NCI-H1436 (cell line): Measurements from ENCODE around the gene ROCK1.
A peak's percentile ranks its signal among the peaks of the same experiment; 100 is the strongest.
"Not testable (repeated sequence)": the region's sequence is repeated elsewhere in the genome, so short reads cannot be mapped to it uniquely, and the experiment has no call there.

ENCODE experiments used
- DNase-seq: peaks from one replicate; lab custom pipeline; 2025; lab: John Stamatoyannopoulos, UW

The ROCK1 gene

DNA sequence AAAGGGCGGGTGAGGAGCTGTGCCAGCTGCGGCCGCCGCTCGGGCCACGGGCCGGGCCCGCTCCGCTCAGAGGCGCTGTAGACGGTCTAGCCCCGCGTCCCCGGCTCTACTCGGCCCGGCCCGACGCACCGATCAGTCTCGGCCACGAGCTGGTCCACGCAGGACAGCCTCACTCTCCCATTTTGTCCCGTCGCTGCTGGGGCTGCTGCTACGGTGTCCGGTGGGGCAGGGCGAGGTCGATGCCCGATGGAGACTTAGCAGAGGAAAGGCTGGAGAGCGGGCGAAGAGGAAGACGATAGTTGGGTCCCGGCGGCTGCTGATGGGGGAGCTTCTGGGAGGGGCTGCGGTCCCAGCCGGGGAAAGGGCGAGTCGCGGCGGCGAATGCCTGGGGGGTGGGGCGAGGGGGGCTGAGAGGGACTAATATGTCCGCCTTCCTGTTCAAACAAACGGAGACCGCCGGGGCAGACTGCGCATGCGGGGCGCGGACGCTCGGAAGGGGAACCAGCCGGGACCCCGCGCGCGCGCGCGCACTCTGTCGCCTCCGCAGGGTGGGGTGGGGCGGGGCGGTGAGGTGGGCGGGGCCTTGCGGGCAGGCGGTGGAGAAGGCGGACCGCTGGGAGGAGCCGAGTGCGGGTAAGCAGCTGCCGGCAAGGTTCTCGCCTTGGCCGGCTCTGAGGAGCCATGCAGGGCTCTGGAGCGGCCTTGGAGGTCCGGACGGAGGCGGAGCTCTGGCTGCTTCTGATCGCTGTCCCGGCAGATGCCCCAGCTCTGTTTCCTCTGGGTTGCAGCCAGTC is at the start of gene ROCK1:
TSS of gene ROCK1 (minus strand) at position 468 of the 794 bp plus-strand sequence. CDS start 903 bp downstream, outside the sequence.
- peak; percentile 93 for DNase-seq

DNA sequence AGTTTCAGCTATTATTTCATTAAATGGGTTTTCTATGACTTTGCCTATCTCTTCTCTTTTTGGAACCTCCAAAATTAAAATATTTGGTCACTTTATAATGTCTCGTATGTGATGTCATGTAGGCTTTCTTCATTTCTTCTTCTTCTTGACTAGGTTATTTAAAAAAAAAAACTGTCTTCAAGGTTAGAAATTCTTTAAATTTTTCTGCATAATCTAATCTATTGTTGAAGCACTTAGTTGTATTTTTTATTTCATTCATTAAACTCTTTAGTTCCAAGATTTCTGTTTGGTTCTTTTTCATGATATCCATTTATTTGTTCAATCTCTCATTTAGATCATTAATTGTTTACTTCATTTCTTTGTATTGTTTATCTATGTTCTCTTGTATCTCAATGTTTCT is 43.8 kb upstream of the ROCK1 start:
- DNase-seq = no peak

DNA sequence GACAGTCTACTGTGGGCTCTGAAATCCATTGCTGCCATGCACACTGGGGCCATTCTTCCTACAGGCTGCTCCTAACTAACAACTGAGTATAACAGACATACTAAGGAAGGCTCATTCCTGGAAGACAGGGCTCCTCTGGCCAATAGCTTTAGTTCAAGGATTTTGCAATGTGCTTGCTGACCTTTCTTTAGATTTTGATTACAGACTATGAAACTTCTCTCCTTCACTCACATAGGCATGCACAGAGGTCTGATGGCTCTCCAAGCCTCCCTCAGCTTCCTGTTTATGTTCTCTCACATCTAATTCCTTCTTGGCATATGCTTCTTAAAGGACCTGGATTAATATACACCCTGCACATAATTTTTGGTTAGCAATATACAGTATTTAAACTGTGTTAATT is 34.4 kb upstream of the ROCK1 start:
- no peak for DNase-seq

DNA sequence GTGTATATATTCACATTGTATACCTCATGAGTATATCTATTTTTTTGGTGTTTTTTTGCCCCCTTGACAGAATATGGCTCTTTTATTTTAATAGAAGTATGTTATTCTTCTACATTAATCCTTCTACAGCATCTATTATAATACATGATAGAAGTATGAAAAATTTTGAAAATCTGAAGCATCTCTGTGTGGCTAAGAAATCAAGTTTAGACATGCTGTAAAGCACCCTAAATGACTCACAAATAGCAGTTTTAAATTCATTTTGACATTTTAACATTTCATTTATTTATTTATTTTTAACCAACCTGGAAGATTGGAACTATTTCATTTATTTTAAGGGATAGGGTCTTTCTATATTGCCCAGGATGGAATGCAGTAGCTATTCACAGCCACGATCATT is 33.8 kb upstream of the ROCK1 start:
- DNase-seq = no peak

DNA sequence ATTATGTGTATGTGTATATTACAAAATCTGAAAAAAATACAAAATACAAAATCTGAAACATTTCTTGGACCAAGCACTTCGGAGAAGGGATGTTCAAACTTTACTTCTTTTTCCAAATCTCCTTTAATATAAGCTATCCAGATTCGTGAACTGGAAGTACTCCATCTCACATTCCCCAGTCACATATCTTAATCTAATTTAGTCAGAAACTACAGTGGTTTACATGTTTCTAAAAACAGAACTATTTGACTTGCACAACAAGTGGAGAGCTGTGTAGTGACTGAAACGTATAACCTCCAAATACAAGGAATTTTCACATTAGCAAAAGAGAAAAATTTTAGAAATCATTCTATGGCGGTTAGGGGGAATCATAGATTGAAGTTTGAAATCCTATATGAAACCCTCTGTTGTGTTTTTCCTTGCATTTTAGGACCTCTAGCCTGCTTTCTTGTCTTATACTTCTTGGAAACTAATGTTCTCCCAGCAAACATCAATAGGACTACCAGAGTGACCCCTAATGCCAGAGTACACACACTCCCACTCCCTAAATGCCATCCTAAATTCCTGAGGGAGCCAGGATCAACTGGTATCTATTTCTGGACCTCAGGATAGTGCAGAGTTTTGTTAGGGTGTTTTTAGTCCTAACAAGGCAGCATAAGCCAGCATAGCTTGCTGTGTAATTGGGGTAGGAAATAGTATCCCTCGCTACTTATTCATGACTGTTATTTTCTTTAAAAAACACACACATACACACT is 30.2 kb upstream of the ROCK1 start:
- DNase-seq = no peak

DNA sequence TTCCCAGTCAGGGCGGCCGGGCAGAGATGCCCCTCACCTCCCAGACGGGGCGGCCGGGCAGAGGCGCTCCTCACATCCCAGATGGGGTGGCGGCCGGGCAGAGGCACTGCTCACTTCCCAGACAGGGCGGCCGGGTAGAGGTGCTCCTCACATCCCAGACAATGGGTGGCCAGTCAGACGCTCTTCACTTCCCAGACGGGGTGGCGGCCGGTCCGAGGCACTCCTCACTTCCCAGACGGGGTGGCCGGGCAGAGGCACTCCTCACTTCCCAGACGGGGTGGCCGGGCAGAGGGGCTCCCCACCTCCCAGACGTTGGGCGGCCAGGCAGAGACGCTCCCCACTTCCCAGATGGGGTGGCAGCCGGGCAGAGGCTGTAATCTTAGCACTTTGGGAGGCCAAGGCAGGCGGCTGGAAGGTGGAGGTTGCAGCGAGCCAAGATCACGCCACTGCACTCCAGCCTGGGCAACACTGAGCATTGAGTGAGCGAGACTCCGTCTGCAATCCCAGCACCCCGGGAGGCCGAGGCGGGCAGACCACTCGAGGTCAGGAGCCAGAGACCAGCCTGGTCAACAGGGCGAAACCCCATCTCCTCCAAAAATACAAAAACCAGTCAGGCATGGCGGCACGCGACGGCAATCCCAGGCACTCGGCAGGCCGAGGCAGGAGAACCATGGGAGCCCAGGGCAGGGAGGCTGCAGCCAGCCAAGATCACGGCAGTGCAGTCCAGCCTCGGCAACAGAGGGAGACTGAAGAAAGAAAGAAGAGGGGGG is 26.3 kb upstream of the ROCK1 start:
- DNase-seq = not testable (repeated sequence)

DNA sequence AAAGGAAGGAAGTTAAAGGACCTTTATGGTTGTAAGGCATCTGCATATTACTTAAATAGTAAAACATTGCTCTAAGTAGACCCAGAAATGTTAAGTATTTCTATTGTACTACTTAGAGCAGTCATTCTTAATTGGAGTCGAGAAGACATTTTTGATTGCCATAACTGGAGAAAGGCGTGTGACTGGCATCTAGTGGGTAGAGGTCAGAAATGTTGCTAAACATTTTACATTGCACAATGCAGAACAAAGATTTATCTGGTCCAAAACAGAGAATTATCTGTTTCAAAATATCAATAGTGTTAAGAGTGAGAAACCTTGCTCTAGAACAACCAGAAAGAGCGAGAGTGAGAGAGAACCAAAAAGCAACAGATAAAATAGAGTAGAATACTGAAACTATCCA is 23.3 kb upstream of the ROCK1 start:
- DNase-seq = no peak

DNA sequence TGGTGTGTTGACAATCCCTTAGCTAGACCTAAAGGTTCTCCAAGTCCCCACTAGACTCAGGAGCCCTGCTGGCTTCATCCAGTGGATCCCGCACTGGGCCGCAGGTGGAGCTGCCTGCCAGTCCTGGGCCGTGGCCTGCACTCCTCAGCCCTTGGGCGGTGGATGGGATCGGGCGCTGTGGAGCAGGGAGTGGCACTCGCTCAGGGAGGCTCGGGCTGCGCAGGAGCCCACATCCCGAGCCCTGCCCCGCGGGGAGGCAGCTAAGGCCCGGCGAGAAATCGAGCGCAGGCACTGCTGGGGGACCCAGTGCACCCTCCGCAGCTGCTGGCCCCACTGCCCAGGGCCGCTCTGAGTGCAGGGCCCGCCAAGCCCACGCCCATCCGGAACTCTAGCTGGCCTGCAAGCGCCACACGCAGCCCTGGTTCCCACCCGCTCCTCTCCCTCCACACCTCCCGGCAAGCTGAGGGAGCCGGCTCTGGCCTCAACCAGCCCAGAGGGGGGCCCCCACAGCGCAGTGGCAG is 20.8 kb upstream of the ROCK1 start:
- no peak for DNase-seq

DNA sequence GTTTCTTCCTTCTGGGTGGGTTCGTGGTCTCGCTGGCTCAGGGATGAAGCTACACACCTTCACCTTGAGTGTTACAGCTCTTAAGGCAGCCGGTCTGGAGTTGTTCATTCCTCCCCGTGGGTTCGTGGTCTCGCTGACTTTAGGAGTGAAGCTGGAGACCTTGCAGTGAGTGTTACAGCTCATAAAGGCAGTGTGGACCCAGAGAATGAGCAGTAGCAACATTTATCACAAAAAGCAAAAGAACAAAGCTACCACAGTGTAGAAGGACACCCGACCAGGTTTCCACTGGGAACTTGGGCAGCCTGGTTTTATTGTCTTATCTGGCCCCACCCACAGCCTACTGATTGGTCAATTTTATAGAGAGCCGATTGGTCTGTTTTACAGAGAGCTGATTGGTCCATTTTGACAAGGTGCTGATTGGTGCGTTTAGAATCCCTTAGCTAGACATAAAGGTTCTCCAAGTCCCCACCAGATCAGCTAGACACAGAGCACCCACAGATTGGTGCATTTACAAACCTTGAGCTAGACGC is 20.1 kb upstream of the ROCK1 start:
- DNase-seq = no peak

DNA sequence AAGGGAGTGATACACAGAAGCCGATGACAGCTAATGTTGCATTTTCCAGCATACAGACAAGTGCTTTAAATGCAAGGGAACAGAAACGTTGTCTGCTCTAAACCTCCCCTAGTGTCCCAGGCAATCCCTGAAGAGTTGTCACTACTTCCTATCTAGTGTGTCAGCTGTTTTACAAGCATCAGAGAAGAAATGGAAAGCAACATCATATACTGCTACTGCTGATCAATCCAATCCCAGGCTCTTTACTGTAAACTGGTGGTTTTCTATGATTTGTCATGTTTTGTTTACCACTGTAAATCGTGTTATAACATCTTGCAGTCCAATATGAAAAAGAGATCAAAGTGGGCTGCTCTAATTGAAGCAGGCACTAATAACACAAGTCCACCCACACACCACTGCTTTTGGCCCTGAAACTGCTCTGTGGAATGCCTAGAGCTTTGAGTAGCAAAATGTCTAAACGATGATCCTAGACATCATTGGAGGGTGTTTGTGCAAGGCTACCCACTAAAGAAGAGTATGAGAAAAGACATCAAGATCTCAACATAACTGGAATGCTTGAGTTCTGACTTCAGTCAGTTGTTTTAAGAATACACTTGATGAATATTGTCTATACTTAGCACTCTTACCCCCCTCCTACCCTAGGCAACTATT is 18.1 kb upstream of the ROCK1 start:
- no peak for DNase-seq

DNA sequence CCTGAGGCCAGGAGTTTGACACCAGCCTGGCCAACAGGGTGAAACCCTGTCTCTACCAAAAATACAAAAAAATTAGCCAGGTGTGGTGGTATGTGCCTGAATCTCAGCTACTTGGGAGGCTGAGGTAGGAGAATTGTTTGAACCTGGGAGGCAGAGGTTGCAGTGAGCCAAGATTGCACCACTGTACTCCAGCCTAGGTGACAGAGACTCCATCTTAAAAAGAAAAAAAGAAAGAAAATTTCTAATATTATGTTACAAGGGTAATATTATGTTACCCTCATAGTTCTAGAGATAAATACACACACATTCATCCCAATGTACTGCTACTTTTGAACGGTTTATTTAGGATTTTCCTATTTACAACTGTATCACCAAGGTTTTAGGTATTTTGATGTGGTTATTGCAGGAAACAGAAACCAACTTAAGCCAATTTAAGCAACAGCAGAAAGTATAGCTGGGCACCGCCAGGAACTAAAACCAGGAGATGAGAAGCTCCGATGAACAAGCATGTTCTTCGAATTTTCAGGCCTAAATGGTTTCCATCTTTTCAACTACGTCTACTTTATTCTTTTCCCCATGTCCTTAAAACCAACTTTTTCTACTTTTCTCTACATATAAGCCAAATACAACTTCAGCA is 11.8 kb upstream of the ROCK1 start:
- no peak for DNase-seq

DNA sequence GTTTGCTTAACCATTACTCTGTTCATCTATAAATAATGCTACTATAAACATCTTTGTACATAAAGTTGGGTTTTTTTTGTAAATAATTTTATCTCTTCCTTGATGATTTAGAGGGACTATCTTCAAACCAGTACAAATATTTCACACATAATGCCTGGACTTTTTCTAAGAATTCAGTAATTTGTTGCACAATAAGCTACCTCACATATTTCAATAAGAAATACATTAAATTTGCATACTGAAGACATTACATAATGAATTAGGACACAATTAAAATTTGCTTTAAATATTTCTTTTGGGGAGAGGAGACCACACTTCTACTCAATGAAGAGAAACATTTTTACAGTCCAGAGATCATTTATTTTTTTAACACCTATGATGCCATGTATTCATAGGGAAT is 7.2 kb upstream of the ROCK1 start:
- no peak for DNase-seq

DNA sequence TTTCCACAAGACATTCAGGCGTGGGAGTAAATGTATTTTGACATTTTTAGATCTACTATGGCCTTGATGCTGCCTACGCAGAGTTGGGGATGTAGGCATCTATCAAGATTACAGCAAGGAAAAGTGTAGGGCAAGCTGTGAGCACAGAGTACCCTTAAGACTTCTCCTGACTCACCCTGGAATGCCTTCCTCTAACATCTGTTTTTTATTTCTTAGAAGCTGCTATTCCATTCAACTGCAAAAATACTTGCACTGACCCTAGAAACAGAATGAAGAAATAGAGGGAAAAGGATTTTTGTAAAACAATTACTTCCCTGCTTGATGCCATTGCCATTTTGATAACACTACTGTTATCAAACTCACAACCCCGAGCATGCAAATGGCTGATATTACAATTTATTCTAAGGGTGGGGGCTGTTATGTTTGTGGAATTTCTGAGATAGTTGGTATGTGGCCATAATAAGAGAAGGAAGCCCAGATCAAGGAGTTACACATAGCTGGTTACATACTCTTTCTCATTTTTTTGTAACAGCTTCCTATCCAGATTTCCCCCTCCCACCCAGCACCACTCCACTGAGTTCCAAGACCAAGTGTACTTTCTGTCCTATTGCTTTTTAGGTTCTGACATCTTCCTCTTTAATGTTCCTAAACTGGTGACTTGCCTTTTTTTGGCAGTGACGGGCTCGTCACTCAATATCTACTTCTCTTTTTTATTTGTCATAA is 6.0 kb upstream of the ROCK1 start:
- DNase-seq = no peak

DNA sequence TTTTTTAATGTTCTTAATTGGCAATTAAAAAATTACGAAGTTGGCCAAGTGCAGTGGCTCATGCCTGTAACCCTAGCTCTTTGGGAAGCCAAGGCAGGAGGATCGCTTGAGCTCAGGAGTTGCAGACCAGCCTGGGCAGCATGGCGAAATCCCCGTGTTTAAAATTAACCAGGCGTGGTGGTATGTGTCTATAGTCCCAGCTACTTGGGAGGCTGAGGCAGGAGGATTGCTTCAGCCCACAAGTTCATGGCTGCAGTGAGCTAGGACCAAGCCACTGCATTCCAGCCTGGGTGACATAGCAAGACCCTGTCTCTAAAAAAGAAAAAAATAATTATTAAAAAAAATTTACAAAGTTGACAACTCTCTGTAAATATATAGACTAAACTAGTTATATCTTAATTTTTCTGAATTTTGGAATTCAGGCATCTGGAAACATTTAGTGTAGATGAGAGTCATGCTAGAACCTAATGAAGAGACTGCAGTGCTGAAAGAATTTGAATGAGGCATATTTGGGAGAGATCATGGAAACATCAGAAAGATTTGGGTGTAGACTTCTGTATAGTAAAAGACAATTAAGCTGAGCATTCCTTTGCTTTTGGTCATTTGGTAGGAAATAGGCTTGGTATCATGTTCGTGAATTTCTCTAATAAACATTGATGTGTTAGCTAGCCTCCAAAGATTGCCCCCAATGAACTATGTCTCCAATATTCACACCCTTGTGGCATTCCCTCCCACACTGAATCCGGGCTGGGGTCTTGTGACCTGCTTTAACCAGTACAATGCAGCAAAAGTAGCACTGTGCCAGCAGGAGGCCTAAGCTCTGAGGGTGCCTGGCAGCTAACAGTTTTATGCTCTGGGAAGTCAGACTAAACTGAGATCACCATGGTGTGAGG is 4.2 kb upstream of the ROCK1 start:
- DNase-seq = no peak

DNA sequence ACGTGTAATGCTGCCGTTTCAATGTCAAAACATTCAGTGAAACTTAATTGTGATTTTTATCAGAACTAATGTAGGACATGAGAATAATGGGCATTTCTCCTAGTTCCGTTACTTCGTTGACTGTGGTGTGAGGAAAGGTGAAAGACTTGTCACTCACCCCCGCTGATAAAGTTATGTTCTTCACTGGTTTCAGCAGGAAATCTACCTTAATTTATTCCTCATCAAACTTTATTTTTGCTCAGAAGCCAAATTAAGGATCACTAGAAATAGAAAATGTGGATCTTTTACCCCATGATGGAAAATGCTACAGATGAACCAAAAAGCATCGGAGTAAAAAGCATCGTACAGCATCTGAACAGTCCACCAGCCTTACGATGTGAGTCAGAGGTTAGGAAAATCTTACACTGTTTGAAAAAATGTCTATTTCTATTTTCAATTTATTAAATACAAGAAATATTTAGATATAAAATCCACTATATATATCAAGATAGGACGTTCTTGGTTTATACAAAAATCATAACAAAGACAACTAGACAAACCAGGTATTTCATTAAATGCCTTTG is 1.0 kb upstream of the ROCK1 start:
- no peak for DNase-seq

DNA sequence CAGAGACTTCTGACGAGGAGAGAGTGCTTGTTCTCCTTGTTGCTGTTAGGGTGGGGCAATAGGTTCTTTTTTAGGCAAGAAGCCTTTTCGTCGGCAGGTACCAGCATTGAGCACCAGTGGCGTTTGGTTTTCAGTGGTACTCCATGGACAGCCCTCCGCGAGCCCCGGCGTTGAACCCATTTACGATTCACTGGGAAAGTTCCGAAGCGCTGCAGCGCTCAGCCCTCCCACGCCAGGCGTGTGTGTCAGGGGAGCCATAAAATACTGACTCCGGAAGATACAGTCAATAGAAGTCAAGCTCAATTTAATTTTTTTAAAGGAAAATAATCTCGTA is 494 bp upstream of the ROCK1 start:
- DNase-seq = peak; percentile 39

DNA sequence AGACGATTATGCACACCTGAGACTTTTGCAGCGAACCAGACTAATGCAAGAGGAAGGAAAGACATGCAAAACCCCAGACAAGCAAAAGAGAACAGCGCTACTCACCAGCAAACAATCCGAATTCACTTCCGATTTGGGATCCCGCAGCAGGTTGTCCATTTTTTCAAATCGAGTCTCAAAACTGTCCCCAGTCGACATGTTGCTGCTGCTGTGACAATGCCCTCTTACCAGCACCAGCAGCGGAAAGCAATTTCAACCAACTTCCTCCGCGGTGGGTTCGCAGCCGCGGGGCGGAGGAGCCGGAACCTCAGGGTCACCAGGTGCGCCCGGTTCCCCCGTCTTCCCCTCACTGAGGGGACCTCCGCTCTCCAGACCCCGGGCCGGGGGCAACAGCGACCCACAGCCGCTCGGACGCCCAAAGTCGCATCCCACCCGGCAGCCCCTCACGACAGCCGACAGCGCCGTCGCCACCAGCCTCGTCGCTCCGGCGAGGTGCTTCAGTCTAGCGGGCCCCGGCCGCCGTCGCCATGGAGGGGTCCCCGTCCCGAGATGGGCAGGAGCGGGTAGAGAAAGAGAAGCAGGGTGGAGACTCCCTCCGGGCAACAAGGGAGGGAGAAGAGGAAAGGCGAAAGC is 784 bp downstream of the ROCK1 start:
- DNase-seq = no peak

DNA sequence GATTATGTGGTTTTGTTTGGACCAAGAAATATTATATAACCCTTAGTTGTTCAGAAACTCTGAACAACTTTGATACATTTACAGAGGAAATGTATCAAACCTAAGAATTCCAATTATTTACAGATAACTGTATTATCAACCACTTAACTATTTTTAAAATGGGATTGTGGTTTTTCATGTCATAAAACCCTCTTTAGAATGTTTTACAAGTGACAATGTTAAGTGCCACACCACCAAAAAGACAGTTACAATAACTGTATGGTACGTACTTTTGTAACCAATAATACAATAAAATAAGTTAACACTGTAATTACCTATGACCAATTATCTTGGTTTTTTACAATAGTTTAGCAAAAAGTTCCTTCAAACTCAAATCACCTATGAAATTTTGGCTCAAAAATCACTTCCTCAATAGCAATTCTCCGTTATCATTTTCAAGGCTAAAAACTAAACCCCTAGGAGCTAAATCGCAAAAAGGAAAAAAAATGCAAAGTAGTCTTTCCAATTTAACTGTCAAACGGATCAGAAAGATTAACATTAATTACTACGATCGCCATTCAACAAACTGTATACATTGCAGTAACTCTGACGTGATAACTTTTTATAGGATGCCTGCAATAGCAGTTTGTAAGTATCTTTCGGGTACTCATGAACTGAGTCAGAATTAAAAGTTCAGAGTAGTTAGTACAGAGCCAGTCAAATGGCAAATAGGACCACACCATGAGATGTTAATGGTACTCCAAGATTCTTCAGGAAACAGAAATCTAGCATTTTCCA is 1.5 kb downstream of the ROCK1 start:
- DNase-seq = no peak
